ENCODE measurements around the gene SMCHD1.

Gene SMCHD1

DNA sequence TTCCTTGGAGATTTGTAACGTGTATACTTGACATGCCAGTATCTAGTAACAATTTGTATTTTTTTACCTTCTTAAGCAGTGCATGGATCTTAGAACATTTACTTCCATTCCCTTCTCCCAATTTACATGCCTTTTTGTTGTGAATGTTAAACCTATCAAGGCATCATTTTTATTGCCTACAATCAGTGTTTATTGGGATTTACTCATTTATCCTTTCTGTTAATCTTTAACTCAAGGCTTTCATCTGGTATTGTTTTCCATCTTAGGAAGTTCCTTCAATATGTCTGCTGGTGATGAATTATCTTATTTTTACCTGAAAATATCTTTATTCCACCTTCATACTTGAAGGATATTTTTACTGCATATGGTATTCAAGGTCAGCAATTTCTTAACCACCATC, 102.8 kb downstream of the SMCHD1 start:
- ChIA-PET POLR2A (ENCODE audit: low non-redundant PET) (no interaction called here), CTCF (no interaction called here)
- TF ChIP-seq, protein P1, sequence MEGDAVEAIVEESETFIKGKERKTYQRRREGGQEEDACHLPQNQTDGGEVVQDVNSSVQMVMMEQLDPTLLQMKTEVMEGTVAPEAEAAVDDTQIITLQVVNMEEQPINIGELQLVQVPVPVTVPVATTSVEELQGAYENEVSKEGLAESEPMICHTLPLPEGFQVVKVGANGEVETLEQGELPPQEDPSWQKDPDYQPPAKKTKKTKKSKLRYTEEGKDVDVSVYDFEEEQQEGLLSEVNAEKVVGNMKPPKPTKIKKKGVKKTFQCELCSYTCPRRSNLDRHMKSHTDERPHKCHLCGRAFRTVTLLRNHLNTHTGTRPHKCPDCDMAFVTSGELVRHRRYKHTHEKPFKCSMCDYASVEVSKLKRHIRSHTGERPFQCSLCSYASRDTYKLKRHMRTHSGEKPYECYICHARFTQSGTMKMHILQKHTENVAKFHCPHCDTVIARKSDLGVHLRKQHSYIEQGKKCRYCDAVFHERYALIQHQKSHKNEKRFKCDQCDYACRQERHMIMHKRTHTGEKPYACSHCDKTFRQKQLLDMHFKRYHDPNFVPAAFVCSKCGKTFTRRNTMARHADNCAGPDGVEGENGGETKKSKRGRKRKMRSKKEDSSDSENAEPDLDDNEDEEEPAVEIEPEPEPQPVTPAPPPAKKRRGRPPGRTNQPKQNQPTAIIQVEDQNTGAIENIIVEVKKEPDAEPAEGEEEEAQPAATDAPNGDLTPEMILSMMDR (conservative IDR thresholded peaks at IDR 0.05; ENCODE audit: low read depth), result no peak
- no peak overlapping the region for H3K27ac ChIP-seq
- DNase-seq (ENCODE audit: low spot score), result no peak

DNA sequence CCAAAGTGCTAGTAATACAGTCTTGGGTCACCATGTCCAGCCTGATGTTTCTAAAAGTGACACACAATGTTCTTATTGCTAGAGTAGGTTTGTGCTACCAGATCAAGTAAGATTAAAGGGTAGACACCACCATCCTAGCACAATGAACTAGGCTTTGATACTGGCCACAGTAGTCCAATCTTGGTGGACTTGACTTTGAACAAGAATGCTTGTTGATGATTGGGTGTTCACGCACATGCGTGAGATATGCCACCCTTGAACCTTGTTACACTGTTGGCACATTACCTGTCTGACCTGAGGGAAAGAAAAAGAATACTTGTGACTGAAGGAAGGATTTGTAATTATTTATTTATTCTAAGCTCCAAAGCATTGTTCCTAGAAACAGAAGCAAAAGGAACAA, 119.1 kb downstream of the SMCHD1 start:
- no peak for DNase-seq (ENCODE audit: low spot score)
- ChIA-PET POLR2A (ENCODE audit: low non-redundant PET) (no interaction called here), CTCF (no interaction called here)
- H3K27ac ChIP-seq, result no peak overlapping the region
- TF ChIP-seq, protein P1 (conservative IDR thresholded peaks at IDR 0.05; ENCODE audit: low read depth), result no peak

DNA sequence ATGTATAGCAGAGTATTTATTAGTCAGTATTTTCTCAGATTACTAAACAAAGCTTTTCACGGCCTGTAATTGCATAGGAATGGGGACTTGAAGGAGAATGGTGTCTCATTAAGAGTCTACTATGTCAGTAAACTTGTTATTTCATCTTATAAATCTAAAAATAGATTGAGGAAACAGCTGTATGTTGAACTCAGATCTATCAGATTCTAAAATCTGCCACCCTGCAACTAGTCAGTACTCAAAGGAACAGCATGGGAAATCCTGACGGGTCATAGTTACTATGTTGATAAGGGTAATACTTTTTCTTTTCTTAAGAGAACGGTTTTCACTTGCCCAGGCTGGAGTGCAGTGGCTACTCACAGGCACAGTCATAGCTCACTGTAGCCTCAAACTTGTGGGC, 121.1 kb downstream of the SMCHD1 start:
- TF ChIP-seq, protein P1 (conservative IDR thresholded peaks at IDR 0.05; ENCODE audit: low read depth), result no peak
- no peak overlapping the region for H3K27ac ChIP-seq
- no peak for DNase-seq (ENCODE audit: low spot score)
- ChIA-PET POLR2A (ENCODE audit: low non-redundant PET) (no interaction called here), CTCF (no interaction called here)

DNA sequence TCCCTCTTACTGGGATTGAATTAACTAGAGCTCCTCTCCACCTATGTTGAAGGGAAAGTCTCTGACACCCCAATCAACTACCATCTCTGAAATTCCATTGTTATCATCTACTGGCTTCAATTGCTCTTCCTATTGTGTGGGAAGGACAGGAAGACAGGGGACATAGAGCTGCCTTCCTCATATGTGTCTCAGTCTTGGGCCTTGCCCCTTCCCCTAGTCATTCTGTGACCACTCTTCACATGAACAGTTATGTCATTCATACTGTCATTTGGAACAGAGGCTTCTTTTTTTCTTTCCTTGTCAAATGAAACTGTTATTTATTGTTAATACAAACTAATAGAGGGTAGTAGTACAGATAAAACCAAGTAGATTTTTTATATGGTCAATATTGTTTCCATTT, 121.7 kb downstream of the SMCHD1 start:
- DNase-seq (ENCODE audit: low spot score), result no peak
- TF ChIP-seq, protein P1 (conservative IDR thresholded peaks at IDR 0.05; ENCODE audit: low read depth), result no peak
- CTCF ChIA-PET, result no interaction called here
- POLR2A ChIA-PET (ENCODE audit: low non-redundant PET), result no interaction called here
- H3K27ac ChIP-seq, result no peak overlapping the region

DNA sequence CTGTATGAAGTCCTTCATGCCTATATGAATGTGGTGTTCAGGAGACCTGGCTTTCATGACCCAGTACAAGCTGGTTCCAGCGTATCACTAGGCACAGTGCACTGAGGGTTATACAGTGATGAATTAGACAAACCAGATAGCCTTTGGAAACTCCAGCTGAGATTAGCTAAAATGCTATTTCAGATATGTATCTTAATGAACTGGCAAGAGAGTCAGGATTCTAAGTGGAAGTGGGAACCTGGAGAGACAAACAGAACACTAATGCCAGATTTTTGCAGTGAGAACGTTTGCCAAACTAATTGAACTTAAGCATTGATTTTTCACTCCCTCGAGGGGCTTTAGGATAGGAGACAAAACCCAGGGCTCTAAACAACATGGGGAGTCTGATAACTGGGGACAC, 125.2 kb downstream of the SMCHD1 start:
- DNase-seq (ENCODE audit: low spot score), result no peak
- ChIA-PET CTCF (interaction anchor here (0.6 kb wide), 1 partner anchor 102 kb away, joined by 3 read pairs; no protein-coding TSS in a partner anchor), POLR2A (ENCODE audit: low non-redundant PET) (no interaction called here)
- no peak overlapping the region for H3K27ac ChIP-seq
- TF ChIP-seq, protein P1 (conservative IDR thresholded peaks at IDR 0.05; ENCODE audit: low read depth), result no peak

DNA sequence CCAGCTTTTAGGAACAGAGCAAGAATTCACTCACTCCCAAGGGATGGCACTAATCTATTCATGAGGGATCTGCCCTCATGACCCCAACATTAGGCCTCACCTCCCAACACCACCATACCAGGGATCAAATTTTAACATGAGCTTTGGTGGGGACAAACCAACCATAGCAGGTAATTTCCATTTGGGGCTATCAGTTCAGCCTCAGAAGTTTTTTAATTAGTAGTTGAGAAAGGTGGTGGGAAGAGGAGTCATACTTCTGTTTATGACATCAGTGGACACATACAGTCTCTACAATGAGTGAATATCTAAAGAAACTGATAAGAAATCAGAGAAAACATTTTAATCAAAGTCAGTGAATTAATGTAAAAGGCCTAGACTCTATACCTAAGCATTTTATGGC, 131.7 kb downstream of the SMCHD1 start:
- DNase-seq (ENCODE audit: low spot score), result no peak
- no peak overlapping the region for H3K27ac ChIP-seq
- CTCF ChIA-PET, result no interaction called here
- TF ChIP-seq, protein P1 (conservative IDR thresholded peaks at IDR 0.05; ENCODE audit: low read depth), result no peak
- POLR2A ChIA-PET (ENCODE audit: low non-redundant PET), result no interaction called here

DNA sequence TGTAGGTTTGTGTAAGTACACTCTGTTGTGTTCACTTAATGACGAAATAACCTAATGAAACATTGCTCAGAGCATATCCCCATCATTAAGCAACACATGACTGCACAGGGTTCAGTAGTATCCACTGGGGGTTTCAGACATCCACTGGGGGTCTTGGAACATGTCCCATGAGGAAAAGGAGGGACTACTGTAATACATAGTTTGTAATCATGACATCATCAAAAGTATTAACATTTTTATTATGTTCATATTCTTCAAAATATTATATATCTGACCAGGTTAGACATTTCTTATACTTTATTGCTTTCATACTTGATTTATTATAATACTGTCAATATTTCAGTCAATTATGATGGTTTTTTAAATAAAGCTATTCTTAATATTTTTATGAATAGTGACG, 136.9 kb downstream of the SMCHD1 start:
- ChIA-PET CTCF (no interaction called here), POLR2A (ENCODE audit: low non-redundant PET) (no interaction called here)
- DNase-seq (ENCODE audit: low spot score), result no peak
- TF ChIP-seq, protein P1 (conservative IDR thresholded peaks at IDR 0.05; ENCODE audit: low read depth), result no peak
- H3K27ac ChIP-seq, result no peak overlapping the region

Measured in RWPE1 (cell line).